Activated gamma-delta T cell treated with Interleukin-2 at 50 U/mL for 16 hours (primary cell): ENCODE measurements around the gene C7.
"Not testable (repeated sequence)": the region's sequence is repeated elsewhere in the genome, so short reads cannot be mapped to it uniquely, and the experiment has no call there.

Experiments
- DNase-seq: peaks from one replicate; pipeline ENCODE4 v3.0.0-alpha.2; 2020

C7 gene

DNA sequence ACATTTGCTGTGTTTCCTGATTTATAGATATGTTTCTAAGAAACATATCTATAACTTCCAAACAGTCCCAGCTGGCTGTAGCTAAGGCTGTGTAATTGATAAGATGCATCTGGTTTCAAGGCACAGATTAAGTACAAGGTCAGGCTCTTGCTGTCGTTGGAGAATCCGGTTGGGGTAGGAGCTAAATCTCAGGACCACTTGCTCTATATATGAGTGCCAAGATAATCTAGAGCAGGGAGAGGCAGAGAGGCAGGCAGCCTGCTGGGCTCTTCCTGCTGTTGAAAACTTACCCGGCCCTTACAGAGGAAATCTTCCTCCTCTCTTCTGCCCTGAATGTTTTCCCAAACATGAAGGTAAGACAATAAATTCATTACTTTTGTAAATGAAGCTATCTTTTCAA, at the start of gene C7:
Gene C7 (plus strand): TSS at position 234 of the 400 bp plus-strand sequence. CDS start 114 bp downstream, at position 348.
- no peak for DNase-seq

- DNase-seq: no peak
These were observed 48.6 kb upstream of the C7 start for GRCh38 chr5:40860711-40861110.

- not testable (repeated sequence) for DNase-seq
These were observed 44.3 kb upstream of the C7 start for GRCh38 chr5:40865004-40865403.

DNA sequence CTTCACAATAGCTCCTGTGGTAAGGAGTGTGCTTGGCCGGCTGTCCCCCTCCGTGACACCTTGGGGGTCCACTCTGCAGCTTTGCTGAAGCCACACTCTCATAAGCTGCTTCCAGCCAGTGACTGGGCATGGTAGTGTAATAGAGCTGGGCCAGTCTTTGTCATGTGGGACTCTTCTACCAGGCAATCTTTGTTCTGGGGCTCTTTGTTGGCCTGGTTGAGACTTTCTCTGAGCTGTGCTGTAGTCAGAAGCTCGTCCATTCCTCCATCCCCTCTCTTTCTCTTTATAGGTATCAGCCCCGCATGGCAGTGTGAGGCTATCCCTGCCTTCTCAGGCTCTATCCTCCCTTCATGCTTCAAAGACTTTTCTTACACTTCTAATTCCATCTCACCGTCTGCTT, 42.5 kb upstream of the C7 start:
- no peak for DNase-seq

DNA sequence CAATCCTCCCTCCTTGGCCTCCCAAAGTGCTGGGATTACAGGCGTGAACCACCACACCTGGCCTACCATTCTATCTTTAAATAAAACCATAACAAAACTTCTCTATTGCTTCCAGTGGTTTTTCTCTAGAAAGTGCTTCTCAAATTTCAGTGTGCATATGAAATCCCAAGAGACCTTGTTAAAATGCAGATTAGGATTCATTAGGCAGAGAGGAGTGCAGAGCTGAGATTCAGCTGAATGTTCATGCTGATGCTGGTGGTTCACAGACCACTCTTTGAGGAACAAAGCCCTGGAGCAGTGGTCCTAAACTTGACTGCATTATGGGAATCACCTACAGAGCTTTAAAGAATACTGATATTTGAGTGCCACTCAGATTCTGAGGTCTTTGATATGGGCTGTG, 39.9 kb upstream of the C7 start:
- no peak for DNase-seq

DNA sequence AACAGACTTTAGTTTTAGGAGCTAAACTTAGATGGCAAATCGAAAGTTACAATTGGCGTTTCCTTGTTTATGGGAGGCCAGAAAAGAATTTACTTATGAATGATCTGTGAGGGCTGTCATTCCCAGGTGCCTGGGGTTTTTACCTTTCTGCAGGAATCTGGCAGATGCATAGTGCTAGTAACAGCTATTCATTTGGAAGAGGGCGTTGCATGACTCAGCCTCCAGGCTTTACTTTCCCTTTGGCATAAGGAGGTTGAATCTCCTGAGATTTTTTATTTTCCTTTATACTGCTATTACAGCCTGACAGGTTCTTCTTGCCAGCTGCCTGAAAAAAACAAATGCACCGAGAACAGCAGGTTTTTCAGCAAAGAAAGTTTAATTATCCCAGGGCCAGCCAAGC, 38.1 kb upstream of the C7 start:
- no peak for DNase-seq

- not testable (repeated sequence) for DNase-seq
These were observed 37.0 kb upstream of the C7 start for GRCh38 chr5:40872253-40872652.

DNA sequence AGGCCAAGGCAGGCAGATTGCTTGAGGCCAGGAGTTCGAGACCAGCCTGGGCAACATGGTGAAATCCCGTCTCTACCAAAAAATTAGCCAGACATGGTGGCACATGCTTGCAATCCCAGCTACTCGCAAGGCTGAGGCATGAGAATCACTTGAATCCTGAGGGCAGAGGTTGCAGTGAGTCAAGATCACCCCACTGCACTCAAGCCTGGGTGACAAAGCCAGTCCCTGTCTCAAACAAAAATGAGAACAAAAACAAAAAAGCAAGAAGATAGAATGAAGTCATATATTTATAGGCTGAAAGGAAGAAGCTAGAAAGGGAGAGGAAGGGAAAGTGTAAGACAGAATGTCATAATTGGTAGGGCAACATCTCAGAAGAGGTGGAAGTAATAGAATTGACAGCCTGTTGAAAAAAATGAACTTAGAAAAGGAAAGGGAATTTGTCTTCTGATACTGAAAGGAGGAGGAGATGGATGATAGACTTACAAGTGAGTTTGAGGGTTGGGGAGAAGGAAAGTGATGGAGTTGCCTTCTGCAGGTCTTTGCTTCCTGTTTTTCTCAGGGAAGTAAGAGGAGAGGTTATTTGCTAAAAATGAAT, 35.9 kb upstream of the C7 start:
- DNase-seq: no peak

DNA sequence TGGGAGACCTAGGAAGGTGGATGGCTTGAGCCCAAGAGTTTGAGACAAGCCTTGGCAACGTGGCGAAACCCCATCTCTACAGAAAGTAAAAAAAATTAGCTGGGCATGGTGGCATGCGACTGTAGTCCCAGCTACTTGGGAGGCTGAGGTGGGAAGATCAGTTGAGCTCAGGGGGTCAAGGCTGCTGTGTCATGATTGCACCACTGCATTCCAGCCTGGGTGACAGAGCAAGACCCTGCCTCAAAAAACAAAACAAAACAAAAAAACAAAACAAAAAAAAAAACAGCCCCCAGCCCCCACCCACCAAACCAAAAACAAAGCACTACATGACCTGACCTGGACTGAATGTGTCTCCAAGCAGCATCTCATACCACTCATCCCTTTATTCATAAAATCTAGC, 33.3 kb upstream of the C7 start:
- DNase-seq: no peak

GRCh38 chr5:40877371-40877988, 31.8 kb upstream of the C7 start:
- DNase-seq: no peak

DNA sequence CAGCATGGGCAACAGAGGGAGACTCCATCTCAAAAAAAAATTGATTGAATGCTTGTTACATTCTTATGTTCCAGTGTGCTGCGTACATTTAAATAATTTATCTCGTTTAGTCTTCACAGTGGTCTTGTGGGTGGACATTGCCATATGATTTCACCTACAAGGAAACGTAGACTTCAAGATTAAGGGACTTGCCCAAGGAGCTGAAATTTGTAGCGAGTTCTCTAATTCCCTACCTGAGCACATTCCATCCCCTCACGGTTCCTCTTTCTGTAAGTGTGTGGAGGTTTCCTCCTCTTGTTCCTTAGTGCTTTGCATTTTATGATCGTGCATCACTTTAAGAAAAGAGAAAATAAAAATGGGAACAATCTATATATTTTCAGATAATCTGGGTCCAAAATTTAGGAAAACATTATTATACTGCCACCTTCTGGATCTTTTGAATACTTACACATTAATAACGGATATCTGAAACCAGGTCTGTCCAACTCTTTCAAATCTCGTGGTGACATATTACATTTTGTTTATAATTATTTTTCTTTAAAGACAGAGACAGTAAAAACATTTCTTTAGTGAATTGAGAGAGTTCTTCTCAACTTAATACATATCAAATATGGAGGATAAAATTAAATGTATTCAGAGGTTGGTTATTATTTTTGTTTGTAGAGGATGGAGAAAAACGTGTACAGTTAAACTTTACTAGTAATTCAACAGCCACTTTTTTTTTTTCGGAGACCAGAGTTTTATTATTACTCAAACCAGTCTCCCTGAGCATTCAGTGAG, 29.9 kb upstream of the C7 start:
- no peak for DNase-seq

GRCh38 chr5:40882291-40882690, 27.0 kb upstream of the C7 start:
- DNase-seq: no peak

DNA sequence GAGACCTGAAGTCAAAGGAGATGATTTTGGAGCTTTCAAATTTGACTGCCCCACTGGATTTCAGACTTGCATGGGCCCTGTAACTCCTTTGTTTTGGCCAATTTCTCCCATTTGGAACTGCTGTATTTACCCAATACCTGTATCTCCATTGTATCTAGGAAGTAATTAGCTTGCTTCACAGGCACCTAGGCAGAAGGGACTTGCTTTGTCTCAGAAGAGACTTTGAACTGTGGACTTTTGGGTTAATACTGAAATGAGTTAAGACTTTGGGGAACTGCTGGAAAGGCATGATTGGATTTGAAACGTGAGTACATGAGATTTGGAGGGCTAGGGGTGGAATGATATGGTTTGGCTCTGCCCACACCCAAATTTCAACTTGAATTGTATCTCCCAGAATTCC, 26.2 kb upstream of the C7 start:
- DNase-seq: not testable (repeated sequence)

- DNase-seq: not testable (repeated sequence)
These were observed 13.6 kb upstream of the C7 start for GRCh38 chr5:40895440-40896425.

DNA sequence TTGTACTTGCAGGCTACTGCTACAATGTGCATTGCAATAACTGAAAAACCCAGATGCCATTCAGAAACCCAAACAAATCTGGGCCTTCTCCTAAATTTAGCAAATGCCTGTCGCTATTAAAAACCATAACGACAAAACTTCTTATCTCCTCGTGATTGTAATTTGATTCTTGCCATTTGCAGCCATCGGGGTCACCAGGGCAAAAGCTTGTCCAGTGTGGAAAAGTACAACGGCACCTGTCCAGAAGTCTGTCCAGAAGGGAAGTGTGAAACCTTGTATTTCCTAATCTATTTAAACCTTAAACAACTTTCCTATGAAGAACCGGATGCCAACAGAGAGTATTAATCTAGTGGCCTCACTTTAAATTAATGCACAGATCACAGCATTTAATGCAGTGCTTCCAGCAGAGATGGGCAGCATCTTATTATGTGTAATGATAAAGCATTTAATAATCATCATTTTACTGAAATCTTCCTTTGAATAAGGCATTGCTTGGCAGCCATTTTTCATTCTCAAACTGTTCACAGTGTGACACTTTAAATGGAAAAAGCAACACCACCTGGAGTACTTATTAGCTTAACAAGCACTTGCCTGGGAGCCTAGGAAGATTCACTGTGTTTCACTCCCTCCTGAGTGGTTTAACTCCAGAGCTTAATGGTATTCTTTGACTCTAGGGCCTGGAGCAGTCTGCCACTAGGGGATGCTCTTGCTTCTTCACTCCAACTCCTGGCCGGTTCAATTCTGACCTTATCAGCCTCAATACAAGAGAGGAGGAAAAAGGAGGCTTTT, 4.9 kb upstream of the C7 start:
- no peak for DNase-seq

GRCh38 chr5:40904994-40905306, 4.3 kb upstream of the C7 start:
- DNase-seq: no peak

- DNase-seq: no peak
These were observed 2.9 kb upstream of the C7 start for GRCh38 chr5:40906351-40906751.

DNA sequence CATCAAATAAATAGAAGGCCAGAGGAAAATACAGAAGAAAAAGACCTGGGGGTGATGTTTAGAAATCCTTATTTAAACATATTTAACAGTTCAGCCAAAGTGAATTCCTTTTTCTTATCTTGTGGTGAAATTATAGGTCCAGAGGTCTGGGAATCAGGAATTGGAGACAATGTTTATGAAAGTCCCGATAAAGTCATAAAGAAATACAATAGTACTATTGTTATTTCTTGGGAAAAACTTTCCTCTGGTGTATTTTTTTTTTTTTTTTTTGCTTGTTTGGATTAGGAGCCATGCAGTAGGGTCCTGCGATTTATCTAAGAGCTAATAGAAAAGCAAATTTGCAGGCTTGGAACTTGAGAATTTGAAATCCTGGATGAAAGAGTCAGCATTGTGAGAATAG, 426 bp downstream of the C7 start:
- no peak for DNase-seq

DNA sequence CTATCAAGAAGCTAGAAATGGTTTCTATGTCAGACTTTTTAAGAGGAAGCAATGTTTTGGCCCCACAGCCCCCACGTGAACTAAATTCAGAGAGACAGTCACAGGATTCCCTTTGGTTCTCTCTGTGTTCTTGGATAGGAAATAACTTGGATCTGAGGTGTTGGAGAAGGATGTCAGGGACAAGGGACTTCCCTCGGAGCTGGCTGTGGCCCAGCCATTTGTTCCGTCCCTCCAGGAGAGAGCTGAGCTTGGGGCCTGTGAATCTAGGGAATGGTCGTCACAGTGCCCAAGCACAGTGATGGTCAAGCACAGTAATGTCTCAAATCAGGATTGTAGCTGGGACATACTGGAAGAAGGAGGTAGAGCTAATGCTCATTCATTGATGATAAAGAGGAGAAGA, 2.0 kb downstream of the C7 start:
- no peak for DNase-seq

DNA sequence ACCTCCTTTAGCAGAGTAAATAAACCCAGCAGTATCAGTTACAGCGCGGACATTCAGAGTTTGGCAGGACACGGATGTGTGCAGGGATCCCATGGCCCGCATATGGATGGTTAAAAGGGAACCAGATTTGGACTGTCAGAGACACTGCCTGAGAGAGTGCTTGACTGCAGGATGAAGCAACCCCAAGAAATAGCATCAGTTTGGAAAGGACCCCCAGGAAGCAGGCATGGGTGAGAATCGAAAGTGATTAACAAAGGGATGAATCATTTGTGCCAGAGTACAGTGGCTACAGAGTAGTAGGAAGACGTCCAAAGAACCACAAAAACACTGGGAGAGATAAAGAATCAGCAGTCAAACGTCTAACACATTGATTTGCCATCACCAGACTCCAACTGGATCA, 5.5 kb downstream of the C7 start:
- no peak for DNase-seq

DNA sequence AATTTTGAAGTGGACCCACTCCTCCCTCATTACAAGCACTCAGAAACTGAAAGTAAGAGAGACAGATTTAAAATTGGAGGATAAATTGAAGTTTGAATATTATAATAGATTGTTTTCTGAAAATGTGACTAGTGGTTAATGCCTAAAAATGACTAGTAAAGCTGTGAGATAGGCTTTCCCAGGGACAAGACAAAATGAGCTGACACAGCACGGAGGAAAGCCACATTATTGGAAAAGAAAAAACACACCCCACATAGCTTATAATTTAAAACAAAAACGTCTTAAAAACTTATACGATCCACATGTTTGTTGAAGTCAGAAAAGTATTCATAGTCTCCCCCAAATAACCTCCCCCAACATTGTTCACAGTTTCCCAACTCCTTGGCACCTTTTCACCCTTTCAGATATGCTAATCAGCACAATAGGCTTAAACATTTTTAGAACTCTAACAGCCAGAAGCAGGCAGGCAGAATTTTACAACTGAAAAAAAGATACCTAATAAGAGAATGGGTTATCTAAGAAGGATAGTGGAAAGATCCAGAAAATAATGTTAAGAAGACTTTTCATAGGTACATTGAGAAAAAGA, 6.1 kb downstream of the C7 start:
- no peak for DNase-seq

DNA sequence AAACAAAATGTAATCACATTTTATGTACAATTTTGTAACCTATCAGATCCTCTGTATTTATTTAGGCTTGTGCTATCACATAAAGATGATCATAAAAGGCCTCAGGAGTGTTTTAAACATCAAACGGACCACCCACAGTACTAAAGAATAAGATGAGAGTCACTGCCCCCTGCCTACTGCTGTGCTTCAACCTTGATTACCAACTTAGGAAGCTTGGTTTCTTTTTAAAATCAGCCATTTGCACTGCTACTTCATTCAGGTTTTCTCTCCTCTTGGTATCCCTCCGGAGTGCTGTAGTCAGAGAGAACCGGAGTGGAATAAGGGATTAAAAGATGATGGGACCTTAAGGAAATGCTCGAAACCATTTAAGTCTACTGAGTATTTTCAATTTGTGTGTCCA, 6.9 kb downstream of the C7 start:
- DNase-seq: no peak
